ENCODE measurements around the gene ENO3. TPM values are rescaled to one million over a fixed set of nuclear protein-coding genes. Genes with fewer than 3 reads are reported as not detected.
A peak's percentile ranks its signal among the peaks of the same experiment; 100 is the strongest.

Gene ENO3
- total RNA-seq, 1 donor from 2014 or later: 25.3 TPM

DNA sequence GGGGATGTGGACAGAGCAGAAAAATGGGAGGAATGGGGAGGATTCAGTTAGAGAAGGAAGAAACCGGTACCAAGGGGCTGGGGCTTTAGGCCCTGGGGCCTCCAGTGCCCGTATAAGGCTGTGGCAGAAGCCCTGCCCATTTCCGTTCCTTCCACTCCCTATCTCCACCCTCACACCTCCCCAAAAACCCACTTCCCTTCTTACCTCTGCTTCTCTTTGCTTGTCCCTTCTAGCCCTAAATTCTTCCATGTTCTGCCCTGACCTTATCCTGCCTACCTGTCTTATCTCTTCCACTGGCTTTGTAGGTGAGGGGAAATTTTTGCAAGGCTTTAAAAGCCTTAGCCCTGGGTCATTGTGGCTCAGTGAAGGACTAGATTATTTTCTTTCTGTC, 6.8 kb upstream of the ENO3 start:
- peaks cover 38% of the 10 kb centered on the region for H3K4me1 Mint-ChIP-seq
- TF ChIP-seq, protein P1, sequence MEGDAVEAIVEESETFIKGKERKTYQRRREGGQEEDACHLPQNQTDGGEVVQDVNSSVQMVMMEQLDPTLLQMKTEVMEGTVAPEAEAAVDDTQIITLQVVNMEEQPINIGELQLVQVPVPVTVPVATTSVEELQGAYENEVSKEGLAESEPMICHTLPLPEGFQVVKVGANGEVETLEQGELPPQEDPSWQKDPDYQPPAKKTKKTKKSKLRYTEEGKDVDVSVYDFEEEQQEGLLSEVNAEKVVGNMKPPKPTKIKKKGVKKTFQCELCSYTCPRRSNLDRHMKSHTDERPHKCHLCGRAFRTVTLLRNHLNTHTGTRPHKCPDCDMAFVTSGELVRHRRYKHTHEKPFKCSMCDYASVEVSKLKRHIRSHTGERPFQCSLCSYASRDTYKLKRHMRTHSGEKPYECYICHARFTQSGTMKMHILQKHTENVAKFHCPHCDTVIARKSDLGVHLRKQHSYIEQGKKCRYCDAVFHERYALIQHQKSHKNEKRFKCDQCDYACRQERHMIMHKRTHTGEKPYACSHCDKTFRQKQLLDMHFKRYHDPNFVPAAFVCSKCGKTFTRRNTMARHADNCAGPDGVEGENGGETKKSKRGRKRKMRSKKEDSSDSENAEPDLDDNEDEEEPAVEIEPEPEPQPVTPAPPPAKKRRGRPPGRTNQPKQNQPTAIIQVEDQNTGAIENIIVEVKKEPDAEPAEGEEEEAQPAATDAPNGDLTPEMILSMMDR (IDR thresholded peaks at IDR 0.05; ENCODE audit: unreplicated experiment): no peak
- no peaks in the 10 kb centered on the region for H3K9me3 Mint-ChIP-seq
- no peak overlapping the region for H3K4me3 Mint-ChIP-seq
- no peaks in the 10 kb centered on the region for H3K27me3 Mint-ChIP-seq (ENCODE audit: low read depth)
- peaks cover 8% of the 10 kb centered on the region for H3K36me3 Mint-ChIP-seq
- H3K27ac Mint-ChIP-seq: peak overlapping the region; percentile 78
- no peak for DNase-seq (ENCODE audit: low spot score in 2 of 2, unreplicated experiment in 2 of 2)

DNA sequence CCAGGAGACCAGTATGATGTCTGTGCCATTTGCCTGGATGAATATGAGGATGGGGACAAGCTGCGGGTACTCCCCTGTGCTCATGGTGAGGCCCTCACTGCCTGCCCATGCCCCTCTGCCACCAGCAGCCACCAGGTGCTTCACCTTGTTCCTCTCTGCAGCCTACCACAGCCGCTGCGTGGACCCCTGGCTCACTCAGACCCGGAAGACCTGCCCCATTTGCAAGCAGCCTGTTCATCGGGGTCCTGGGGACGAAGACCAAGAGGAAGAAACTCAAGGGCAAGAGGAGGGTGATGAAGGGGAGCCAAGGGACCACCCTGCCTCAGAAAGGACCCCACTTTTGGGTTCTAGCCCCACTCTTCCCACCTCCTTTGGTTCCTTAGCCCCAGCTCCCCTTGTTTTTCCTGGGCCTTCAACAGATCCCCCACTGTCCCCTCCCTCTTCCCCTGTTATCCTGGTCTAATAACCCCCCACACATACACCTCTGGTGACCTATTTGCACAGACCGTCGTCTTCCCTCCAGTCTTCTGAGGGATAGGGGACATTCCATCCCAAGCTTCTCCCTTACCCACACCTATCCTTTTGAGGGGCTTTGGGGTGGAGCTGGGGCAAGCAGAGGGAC, 6.3 kb upstream of the ENO3 start:
- peaks cover 8% of the 10 kb centered on the region for H3K36me3 Mint-ChIP-seq
- DNase-seq (ENCODE audit: low spot score in 2 of 2, unreplicated experiment in 2 of 2): no peak

DNA sequence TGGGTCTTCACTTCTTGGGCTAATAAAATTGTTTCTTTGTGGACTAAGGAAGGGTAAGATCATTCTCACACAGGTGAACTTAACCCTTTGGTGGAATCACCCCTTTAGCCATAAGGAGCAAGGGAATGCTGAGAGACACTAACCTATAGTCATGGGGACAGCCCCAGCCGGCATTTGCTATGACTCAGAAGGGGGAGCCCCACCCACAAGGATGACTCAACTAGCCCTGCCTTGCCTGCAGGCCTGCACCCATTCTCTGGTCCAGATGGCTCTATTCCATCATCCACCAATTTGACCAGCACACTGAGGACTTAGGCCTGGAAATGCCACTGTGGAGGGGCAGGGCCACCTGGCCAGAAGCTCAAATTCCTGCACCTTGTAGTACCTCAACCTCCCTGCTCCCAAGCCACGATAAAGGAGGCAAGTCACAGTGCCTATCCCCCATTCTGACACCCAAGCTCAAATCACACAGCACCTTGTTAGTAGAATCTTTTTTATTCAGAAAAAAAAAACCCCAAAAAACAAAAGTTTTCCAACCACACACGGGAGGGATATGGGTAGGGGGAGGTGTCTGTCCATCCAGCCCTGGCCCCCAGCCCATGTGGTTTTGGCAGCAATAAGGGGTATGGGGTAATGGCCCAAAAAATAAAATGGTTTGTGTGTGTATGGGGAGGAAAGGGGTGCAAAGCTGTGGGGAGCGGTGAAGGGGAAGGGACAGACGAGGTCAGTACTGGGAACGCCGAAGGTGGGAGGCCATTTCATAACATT, 5.6 kb upstream of the ENO3 start:
- Mint-ChIP-seq H3K27me3 (ENCODE audit: low read depth) (no peaks in the 10 kb centered on the region), H3K36me3 (peaks cover 8% of the 10 kb centered on the region), H3K4me3 (peak overlapping the region; percentile 52), H3K27ac (peak overlapping the region; percentile 78), H3K9me3 (no peaks in the 10 kb centered on the region), H3K4me1 (peaks cover 39% of the 10 kb centered on the region)
- no peak for DNase-seq (ENCODE audit: low spot score in 2 of 2, unreplicated experiment in 2 of 2)
- TF ChIP-seq, protein P1 (IDR thresholded peaks at IDR 0.05; ENCODE audit: unreplicated experiment): no peak

More for the DNA sequence above, 6.3 kb upstream of the ENO3 start:
- Mint-ChIP-seq H3K27ac (peak overlapping the region; percentile 78), H3K27me3 (ENCODE audit: low read depth) (no peaks in the 10 kb centered on the region), H3K4me1 (peaks cover 35% of the 10 kb centered on the region), H3K4me3 (no peak overlapping the region), H3K9me3 (no peaks in the 10 kb centered on the region)
- TF ChIP-seq, protein P1 (IDR thresholded peaks at IDR 0.05; ENCODE audit: unreplicated experiment): no peak

DNA sequence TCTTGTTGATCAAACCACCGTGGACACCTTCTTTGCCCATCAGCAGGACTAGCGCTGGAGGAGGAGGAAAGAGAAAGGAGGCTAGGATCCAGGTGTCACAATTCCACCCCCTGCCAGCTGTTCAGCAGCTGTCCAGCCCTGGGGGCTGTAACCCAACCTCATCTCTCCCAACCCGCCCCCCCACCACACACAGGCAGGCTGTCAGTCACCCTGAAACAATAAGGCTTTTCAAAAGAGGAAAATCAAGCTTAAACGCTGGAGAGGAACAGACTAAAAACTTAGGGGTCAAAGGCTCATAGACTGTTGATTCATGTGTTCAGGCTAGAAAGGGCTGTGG, 5.0 kb upstream of the ENO3 start:
- TF ChIP-seq, protein P1 (IDR thresholded peaks at IDR 0.05; ENCODE audit: unreplicated experiment): no peak
- Mint-ChIP-seq H3K4me1 (peaks cover 42% of the 10 kb centered on the region), H3K36me3 (peaks cover 8% of the 10 kb centered on the region), H3K4me3 (peak overlapping the region; percentile 93), H3K27ac (peak overlapping the region; percentile 93), H3K27me3 (ENCODE audit: low read depth) (no peaks in the 10 kb centered on the region), H3K9me3 (no peaks in the 10 kb centered on the region)
- DNase-seq (ENCODE audit: low spot score in 2 of 2, unreplicated experiment in 2 of 2): no peak

DNA sequence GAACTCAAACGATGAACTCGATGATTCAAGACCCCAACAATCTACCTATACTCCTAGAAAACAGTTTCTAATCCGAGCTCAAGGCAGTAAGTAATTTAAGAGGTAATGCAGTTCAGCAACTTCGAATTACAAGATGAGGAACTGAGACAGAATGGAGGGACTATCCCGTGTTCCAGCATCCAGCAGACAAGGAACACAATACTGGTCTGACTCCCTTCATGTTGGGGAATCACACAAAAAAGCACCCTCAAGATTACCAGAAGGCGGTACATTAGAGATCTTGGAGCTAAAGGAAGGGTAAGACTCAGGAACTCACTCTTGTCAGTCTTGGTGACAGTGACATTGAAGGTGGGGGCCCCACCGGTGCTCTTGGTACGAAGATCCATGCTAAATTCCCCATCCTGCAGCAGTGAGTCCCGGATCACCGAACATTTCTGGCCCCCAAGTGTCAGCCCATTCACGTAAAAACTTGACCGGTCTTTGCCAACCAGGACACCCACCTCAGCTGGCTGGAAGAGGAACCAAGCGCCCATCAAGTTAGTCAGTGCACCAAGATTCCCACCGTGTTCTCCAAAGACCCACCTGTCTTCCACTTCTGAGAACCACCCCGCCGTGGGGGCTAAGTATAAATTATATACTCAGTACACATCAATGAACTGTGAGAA, 4.5 kb upstream of the ENO3 start:
- Mint-ChIP-seq H3K9me3 (no peaks in the 10 kb centered on the region), H3K4me3 (peak overlapping the region; percentile 93), H3K27ac (peak overlapping the region; percentile 93), H3K36me3 (peaks cover 8% of the 10 kb centered on the region), H3K4me1 (peaks cover 42% of the 10 kb centered on the region), H3K27me3 (ENCODE audit: low read depth) (no peaks in the 10 kb centered on the region)
- TF ChIP-seq, protein P1 (IDR thresholded peaks at IDR 0.05; ENCODE audit: unreplicated experiment): no peak
- no peak for DNase-seq (ENCODE audit: low spot score in 2 of 2, unreplicated experiment in 2 of 2)
